Stimulated activated CD8-positive, alpha-beta memory T cell treated with anti-CD3 and anti-CD28 coated beads, Interleukin-4, amount 100 ng/mL, for 24 hours (primary cell): Measurements from ENCODE around the gene IQSEC1.

ENCODE experiments used
- DNase-seq: peaks from one replicate; pipeline ENCODE4 v3.0.0-alpha.2; 2020; ENCODE audit warnings: low read depth

The IQSEC1 gene

GRCh38 chr3:13106308-13107001 lies 33.2 kb upstream of the IQSEC1 start:
- DNase-seq = no peak

- DNase-seq = no peak
Measured at GRCh38 chr3:13105896-13106250, 32.6 kb upstream of the IQSEC1 start.

GRCh38 chr3:13105181-13105895 lies 32.1 kb upstream of the IQSEC1 start:
- no peak for DNase-seq

- DNase-seq = no peak
Measured at GRCh38 chr3:13104511-13104910, 31.3 kb upstream of the IQSEC1 start.

GRCh38 chr3:13103416-13104058 lies 30.3 kb upstream of the IQSEC1 start:
- DNase-seq = no peak

GRCh38 chr3:13102386-13103345 lies 29.4 kb upstream of the IQSEC1 start:
- DNase-seq = no peak

- DNase-seq = no peak
Measured at GRCh38 chr3:13099707-13100106, 26.5 kb upstream of the IQSEC1 start.

GRCh38 chr3:13098192-13098988 lies 25.2 kb upstream of the IQSEC1 start:
- DNase-seq = no peak

GRCh38 chr3:13096356-13096755 lies 23.1 kb upstream of the IQSEC1 start:
- no peak for DNase-seq

- DNase-seq = no peak
Measured at GRCh38 chr3:13095408-13095937, 22.2 kb upstream of the IQSEC1 start.

GRCh38 chr3:13093687-13094086 lies 20.5 kb upstream of the IQSEC1 start:
- no peak for DNase-seq

GRCh38 chr3:13092621-13093617 lies 19.7 kb upstream of the IQSEC1 start:
- DNase-seq = no peak

GRCh38 chr3:13091898-13092611 lies 18.8 kb upstream of the IQSEC1 start:
- DNase-seq = peak; percentile 69

GRCh38 chr3:13088028-13089006 lies 15.1 kb upstream of the IQSEC1 start:
- DNase-seq = no peak

- DNase-seq = no peak
Measured at GRCh38 chr3:13087320-13087990, 14.2 kb upstream of the IQSEC1 start.

GRCh38 chr3:13086531-13086981 lies 13.3 kb upstream of the IQSEC1 start:
- DNase-seq = no peak

GRCh38 chr3:13085846-13086179 lies 12.6 kb upstream of the IQSEC1 start:
- no peak for DNase-seq
